ENCODE measurements around the gene SLC6A20. TPM values are rescaled to one million over a fixed set of nuclear protein-coding genes. Genes with fewer than 3 reads are reported as not detected.
"Not testable (repeated sequence)": the region's sequence is repeated elsewhere in the genome, so short reads cannot be mapped to it uniquely, and the experiment has no call there.

SLC6A20 gene
- polyA plus RNA-seq, 3 donors from 2014 or later, result not detected

GRCh38 chr3:45772341-45773035, 23.8 kb downstream of the SLC6A20 start:
- DNase-seq, result no peak

GRCh38 chr3:45771831-45772230, 24.5 kb downstream of the SLC6A20 start:
- Mint-ChIP-seq H3K36me3 (peaks cover 0 to 6% (median 0%) of the 10 kb centered on the region in 3 donors), H3K27ac (no peak overlapping the region), H3K27me3 (ENCODE audit: low read depth in 3 of 3) (peaks cover 0 to 5% (median 2%) of the 10 kb centered on the region in 3 donors), H3K4me3 (no peak overlapping the region), H3K9me3 (peaks cover 0 to 4% (median 0%) of the 10 kb centered on the region in 6 donors), H3K4me1 (peaks cover 0 to 9% of the 10 kb centered on the region in 2 donors)
- DNase-seq, result no peak

More at GRCh38 chr3:45772341-45773035, 23.8 kb downstream of the SLC6A20 start:
- no peak overlapping the region for H3K27ac Mint-ChIP-seq
- H3K27me3 Mint-ChIP-seq (ENCODE audit: low read depth in 3 of 3), result peaks cover 0 to 7% (median 2%) of the 10 kb centered on the region in 3 donors
- H3K4me3 Mint-ChIP-seq, result no peak overlapping the region
- no peaks in the 10 kb centered on the region for H3K9me3 Mint-ChIP-seq
- peaks cover 0 to 9% of the 10 kb centered on the region in 2 donors for H3K4me1 Mint-ChIP-seq
- H3K36me3 Mint-ChIP-seq, result peaks cover 0 to 2% (median 0%) of the 10 kb centered on the region in 3 donors

DNA sequence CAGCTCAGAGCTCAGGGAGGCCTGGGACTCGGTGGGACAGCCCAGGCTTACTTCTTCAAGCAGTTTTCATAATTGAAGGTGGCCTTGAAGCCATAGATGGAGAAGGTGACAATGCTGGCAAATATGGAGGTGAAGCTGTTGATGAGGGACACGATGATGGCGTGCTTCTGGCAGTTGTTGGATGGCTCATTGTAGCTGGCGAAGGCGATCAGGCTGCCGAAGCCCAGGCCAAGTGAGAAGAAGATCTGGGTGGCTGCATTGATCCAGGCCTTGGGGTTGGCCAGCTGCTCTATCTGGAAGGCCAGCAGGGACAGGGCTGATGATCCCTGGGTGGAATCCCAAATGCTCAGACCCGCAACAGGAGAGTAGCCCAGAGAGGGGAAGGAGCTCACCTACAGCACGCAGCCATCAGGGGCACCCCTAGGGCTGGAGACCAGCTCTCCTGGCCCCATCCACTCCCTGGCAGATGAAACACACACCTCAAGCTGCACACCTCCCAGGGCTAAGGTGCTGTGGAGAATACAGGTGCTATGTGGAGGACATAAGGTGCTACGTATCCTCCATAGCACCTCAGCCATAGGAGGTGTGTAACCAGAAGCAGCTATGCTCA, 25.1 kb downstream of the SLC6A20 start:
- H3K4me1 Mint-ChIP-seq, result peaks cover 0 to 9% of the 10 kb centered on the region in 2 donors
- H3K4me3 Mint-ChIP-seq, result no peak overlapping the region
- H3K9me3 Mint-ChIP-seq, result peaks cover 0 to 4% (median 0%) of the 10 kb centered on the region in 6 donors
- no peak overlapping the region for H3K27ac Mint-ChIP-seq
- H3K27me3 Mint-ChIP-seq (ENCODE audit: low read depth in 3 of 3), result peaks cover 0 to 5% (median 2%) of the 10 kb centered on the region in 3 donors
- no peak for DNase-seq
- peaks cover 0 to 6% (median 0%) of the 10 kb centered on the region in 3 donors for H3K36me3 Mint-ChIP-seq

DNA sequence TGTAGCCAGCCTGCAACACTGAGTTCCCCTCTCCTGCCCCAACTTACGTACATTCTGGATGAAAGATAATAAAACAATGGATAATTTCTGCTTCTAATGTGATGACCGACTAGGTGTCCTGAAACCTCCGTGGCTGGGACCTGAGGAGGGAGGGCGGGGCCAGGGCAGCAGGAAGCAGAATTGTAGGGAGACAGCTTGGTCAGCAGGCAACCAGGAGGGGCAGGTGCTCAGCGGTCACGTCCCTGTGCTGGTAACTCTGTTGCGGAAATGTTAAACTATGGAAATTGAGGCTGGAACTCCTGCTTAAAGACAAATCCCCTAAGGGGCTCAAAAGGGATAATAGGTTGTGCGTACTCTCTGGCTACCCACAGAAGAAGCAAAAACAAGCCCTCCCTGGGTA, 30.4 kb downstream of the SLC6A20 start:
- DNase-seq, result no peak
- H3K4me3 Mint-ChIP-seq, result no peak overlapping the region
- H3K36me3 Mint-ChIP-seq, result peaks cover 0 to 6% (median 0%) of the 10 kb centered on the region in 3 donors
- H3K4me1 Mint-ChIP-seq, result no peaks in the 10 kb centered on the region
- H3K9me3 Mint-ChIP-seq, result peaks cover 0 to 4% (median 0%) of the 10 kb centered on the region in 6 donors
- H3K27ac Mint-ChIP-seq, result no peak overlapping the region
- peaks cover 0 to 3% (median 0%) of the 10 kb centered on the region in 3 donors for H3K27me3 Mint-ChIP-seq (ENCODE audit: low read depth in 3 of 3)

DNA sequence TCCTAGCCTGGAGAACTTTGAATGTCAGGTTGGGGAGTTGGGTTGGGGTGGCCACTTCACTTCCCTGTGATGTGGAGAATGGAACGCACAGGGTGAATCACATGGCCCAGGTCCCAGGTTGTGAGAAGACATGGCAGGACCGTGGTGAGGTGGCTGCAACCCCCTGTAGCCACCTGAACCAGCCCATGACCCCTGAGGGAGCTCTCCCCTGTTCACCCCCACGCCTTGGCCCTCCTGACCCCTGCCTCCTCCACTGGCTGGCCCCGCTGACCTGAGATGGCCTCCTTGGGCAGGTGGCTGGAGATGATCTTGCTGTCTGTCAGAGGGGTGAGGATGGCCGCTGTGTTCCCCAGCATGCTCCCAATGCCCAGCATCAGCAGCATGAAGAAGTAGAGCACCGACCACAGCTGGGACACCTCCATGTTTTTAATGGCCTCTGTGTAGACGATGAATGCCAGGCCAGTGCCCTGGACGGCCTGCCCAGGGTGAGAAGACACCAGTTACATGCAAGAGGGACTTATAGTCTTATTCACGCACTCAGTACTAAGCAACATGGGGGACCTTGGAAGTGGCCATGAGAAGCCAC, 31.0 kb downstream of the SLC6A20 start:
- H3K27ac Mint-ChIP-seq, result no peak overlapping the region
- no peaks in the 10 kb centered on the region for H3K4me1 Mint-ChIP-seq
- H3K36me3 Mint-ChIP-seq, result peaks cover 0 to 6% (median 0%) of the 10 kb centered on the region in 3 donors
- DNase-seq, result no peak
- peaks cover 0 to 3% (median 0%) of the 10 kb centered on the region in 3 donors for H3K27me3 Mint-ChIP-seq (ENCODE audit: low read depth in 3 of 3)
- no peak overlapping the region for H3K4me3 Mint-ChIP-seq
- H3K9me3 Mint-ChIP-seq, result peaks cover 0 to 4% (median 0%) of the 10 kb centered on the region in 6 donors

DNA sequence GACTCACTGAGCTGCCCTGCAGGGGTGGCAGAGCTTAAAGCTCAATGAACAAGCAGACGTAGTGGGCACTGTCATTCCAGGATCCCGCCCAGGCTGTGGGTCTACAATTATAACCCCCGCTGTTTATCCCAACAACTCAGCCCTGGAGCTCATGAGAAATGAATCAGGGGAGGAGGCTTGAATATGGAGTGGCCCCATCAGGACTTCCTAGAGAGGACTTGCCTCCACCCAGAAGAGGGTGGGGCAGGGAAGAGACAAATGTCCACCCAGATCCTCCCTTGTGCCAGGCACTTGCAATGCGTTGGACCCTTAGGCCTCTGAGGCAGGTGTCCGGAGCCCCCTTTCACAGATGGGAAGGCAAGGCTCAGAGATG, 33.0 kb downstream of the SLC6A20 start:
- H3K9me3 Mint-ChIP-seq, result peaks cover 0 to 4% (median 0%) of the 10 kb centered on the region in 6 donors
- peaks cover 0 to 2% (median 1%) of the 10 kb centered on the region in 3 donors for H3K27me3 Mint-ChIP-seq (ENCODE audit: low read depth in 3 of 3)
- no peak for DNase-seq
- H3K27ac Mint-ChIP-seq, result no peak overlapping the region
- no peak overlapping the region for H3K4me3 Mint-ChIP-seq
- H3K4me1 Mint-ChIP-seq, result no peaks in the 10 kb centered on the region
- H3K36me3 Mint-ChIP-seq, result peaks cover 0 to 6% (median 0%) of the 10 kb centered on the region in 3 donors

- Mint-ChIP-seq H3K27me3 (ENCODE audit: low read depth in 3 of 3) (peaks cover 0 to 2% (median 0%) of the 10 kb centered on the region in 3 donors), H3K27ac (no peak overlapping the region), H3K4me1 (no peaks in the 10 kb centered on the region), H3K36me3 (peaks cover 0 to 6% (median 0%) of the 10 kb centered on the region in 3 donors), H3K4me3 (no peak overlapping the region), H3K9me3 (peaks cover 0 to 4% (median 0%) of the 10 kb centered on the region in 6 donors)
- DNase-seq, result no peak
Observed at GRCh38 chr3:45762647-45763302, 33.6 kb downstream of the SLC6A20 start.

DNA sequence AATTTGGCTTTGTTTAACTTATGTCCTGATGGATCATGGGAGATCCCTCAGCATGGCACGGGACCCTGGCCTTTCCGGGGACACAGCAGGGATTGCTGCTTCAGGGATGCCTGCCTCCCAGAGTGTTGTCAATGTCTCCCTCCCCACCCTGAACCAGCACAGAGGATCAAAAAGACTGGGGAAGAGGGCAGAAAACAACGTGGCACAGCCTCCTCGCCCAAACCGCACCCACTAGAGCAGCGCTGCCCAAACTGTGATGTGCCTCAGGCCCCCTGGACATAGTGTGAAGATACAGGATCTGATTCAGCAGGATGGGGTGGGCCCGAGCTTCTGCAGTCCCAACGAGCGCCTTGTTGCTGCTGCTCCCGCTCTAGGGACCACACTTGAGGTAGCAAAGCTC, 34.5 kb downstream of the SLC6A20 start:
- H3K27me3 Mint-ChIP-seq (ENCODE audit: low read depth in 3 of 3), result peaks cover 0 to 4% (median 0%) of the 10 kb centered on the region in 3 donors
- H3K9me3 Mint-ChIP-seq, result no peaks in the 10 kb centered on the region
- no peaks in the 10 kb centered on the region for H3K4me1 Mint-ChIP-seq
- no peak overlapping the region for H3K4me3 Mint-ChIP-seq
- no peak overlapping the region for H3K27ac Mint-ChIP-seq
- DNase-seq, result no peak
- no peaks in the 10 kb centered on the region for H3K36me3 Mint-ChIP-seq

GRCh38 chr3:45760878-45761711, 35.2 kb downstream of the SLC6A20 start:
- Mint-ChIP-seq H3K36me3 (no peaks in the 10 kb centered on the region), H3K4me3 (no peak overlapping the region), H3K4me1 (no peaks in the 10 kb centered on the region), H3K9me3 (peaks cover 0 to 1% (median 0%) of the 10 kb centered on the region in 6 donors), H3K27me3 (ENCODE audit: low read depth in 3 of 3) (peaks cover 0 to 4% (median under 1%) of the 10 kb centered on the region in 3 donors), H3K27ac (no peak overlapping the region)
- DNase-seq, result peak; percentile 45 to 61 (median 55)

DNA sequence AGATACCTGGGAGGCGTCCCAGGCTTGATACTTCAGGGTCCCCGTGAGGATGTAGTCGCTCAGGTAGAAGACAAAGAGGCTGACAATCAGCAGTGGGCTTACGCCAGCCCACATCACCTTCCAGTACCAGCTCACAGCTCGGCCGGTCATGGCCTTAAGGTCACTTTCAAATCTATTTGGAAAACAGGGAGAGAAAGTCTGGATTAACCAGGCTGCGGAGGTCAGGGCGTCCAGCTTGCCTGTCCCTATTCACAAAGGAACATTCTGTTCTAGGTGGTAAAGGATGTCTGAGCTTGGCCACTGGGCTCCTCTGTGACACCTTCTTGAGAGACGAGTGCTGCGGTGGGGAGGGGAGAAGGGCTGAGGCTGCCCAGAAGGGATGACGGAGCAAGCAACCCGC, 36.5 kb downstream of the SLC6A20 start:
- Mint-ChIP-seq H3K4me3 (no peak overlapping the region), H3K27ac (no peak overlapping the region), H3K27me3 (ENCODE audit: low read depth in 3 of 3) (peaks cover 0 to 4% (median 2%) of the 10 kb centered on the region in 3 donors), H3K4me1 (no peaks in the 10 kb centered on the region), H3K9me3 (peaks cover 0 to 1% (median 0%) of the 10 kb centered on the region in 6 donors), H3K36me3 (no peaks in the 10 kb centered on the region)
- DNase-seq, result no peak

GRCh38 chr3:45758871-45759270, 37.5 kb downstream of the SLC6A20 start:
- no peak overlapping the region for H3K4me3 Mint-ChIP-seq
- no peaks in the 10 kb centered on the region for H3K4me1 Mint-ChIP-seq
- H3K36me3 Mint-ChIP-seq, result peaks cover 0 to 7% (median 5%) of the 10 kb centered on the region in 3 donors
- H3K27me3 Mint-ChIP-seq (ENCODE audit: low read depth in 3 of 3), result peaks cover 0 to 4% (median 2%) of the 10 kb centered on the region in 3 donors
- H3K9me3 Mint-ChIP-seq, result peaks cover 0 to 1% (median 0%) of the 10 kb centered on the region in 6 donors
- DNase-seq, result no peak
- H3K27ac Mint-ChIP-seq, result no peak overlapping the region

GRCh38 chr3:45757141-45757540, 39.2 kb downstream of the SLC6A20 start:
- not testable (repeated sequence) for H3K27me3 Mint-ChIP-seq (ENCODE audit: low read depth in 3 of 3); H3K9me3 Mint-ChIP-seq; H3K27ac Mint-ChIP-seq; H3K4me3 Mint-ChIP-seq; DNase-seq; H3K36me3 Mint-ChIP-seq; H3K4me1 Mint-ChIP-seq

DNA sequence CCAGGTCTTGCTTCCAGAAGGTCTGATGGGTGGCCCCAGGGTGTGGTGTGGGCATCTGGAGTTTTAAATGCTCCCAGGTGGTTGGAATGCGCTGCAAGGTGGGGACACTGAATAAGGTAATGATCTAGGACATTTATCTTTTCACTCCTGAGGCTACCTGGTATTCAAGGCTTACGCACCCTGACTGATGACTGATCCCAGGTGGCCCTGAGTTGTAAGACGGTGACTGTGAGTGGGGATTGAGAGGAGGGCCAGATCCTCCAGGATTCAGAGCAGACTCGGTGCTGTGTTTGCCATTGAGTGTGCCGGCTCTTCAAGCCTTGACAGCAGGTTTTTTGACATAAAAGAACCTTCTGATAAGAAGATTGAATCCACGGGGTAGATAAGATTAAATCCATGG, 40.3 kb downstream of the SLC6A20 start:
- Mint-ChIP-seq H3K27ac (no peak overlapping the region), H3K36me3 (peaks cover 0 to 9% (median 5%) of the 10 kb centered on the region in 3 donors), H3K4me1 (no peaks in the 10 kb centered on the region)

More for the DNA sequence above, 40.3 kb downstream of the SLC6A20 start:
- H3K27me3 Mint-ChIP-seq (ENCODE audit: low read depth in 3 of 3), result peaks cover 0 to 4% (median 2%) of the 10 kb centered on the region in 3 donors
- DNase-seq, result no peak
- H3K9me3 Mint-ChIP-seq, result peaks cover 0 to 1% (median 0%) of the 10 kb centered on the region in 6 donors
- H3K4me3 Mint-ChIP-seq, result no peak overlapping the region
